Activated CD8-positive, alpha-beta memory T cell treated with anti-CD3 and anti-CD28 coated beads, Interleukin-2, amount 50 U/mL, for 4 hours (primary cell): ENCODE measurements around the gene TUG1.
A peak's percentile ranks its signal among the peaks of the same experiment; 100 is the strongest.

Experiments used
- DNase-seq: peaks from one replicate; pipeline ENCODE4 v3.0.0-alpha.2; 2020

TUG1 gene

DNA sequence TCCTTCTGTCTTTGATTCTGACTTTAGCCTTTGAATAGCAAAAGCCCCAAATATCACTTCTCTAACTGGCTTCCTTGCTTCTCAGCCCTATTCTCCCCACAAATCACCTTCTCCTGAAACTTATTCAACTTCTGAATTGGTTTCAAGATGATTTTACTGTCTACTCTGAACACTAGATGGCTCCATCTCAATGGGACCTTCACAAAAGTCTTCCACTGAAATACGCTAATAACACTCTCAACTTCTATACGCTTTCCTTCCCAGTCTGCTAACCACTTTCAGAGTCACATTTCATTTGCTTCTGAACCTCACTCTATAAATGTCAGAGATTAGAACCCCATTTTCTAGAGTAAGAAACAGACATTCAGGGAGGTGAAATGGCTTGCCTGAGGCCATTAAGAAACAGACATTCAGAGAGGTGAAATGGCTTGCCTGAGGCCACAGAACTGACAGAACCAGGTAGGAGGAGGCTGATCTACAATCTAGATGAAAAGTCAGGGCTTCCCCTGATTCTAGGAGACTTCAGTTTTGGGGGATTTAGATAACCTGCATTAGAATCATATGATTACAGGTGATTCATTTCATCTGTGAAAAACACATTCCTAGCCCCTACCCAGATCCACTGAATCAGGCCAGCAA lies 21.1 kb upstream of the TUG1 start:
- no peak for DNase-seq

DNA sequence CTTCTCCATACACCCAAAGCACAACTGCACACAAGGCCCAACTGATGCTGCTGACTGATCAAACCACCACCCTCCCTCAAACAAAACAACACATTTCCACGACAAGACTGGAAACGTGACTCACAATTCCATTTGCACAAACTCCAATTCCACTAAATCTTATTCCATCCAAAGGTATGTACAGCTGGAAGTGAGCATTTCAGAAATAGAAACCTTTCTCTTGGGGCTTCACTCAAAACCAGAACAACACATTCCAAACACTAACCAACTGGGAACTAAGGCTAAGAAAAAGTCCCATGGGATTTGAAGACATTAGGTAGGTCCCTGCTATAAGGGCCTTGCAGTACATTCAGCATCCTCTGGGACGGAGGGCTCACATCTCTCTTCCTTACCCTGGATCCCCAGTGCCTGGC lies 20.1 kb upstream of the TUG1 start:
- DNase-seq: no peak

DNA sequence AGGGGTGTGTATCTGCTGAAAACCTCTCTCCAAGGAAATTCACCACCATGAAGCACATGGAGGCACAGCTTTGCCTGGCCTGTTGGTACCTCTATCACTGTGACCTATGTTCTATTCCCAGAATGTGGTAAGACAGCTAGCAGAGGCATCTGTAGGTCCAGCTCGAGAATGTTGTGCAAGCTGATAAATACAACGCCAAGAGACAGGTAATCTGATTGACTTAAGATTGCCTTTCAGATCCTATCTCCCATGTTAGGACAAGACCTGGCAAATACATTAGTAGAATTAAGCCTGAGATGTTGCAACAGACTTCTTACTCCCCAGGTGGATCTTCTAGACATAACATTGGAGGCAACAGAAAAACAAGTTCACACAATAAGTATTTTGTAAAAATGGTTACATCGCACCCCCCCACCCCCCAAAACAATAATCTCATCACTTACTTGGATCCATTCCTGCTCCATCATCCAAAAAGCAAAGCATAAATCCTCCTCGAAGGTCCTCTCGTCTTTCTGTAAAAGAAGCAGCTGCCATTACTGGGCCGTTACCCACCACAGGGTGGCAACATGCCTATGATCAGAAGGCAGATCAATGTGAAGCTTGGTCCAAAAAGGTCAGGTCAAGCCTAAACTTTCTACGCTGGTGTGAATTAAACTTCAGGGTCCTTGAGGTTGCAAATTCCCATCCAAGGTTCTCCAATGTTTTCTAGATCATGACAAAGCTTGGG lies 19.0 kb upstream of the TUG1 start:
- no peak for DNase-seq

DNA sequence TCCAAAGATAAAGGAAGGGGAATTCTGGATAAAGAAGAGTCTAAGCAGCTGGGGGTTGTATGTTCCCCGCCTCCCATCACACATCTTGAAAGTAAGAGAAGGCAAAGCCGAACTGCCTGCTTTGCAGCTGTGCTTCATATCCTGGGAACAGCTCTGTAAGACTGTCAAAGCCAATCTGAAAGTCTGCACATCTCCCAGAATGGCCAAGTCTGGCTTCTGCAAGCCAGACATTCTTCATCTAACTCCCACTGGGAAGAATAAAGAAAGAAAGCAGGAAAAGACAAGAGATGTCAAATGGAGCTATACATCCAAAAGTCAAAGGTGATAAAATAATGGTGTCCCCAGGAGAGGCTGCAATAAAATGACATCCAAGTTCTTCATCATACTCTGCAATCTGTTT lies 15.9 kb upstream of the TUG1 start:
- DNase-seq: no peak

DNA sequence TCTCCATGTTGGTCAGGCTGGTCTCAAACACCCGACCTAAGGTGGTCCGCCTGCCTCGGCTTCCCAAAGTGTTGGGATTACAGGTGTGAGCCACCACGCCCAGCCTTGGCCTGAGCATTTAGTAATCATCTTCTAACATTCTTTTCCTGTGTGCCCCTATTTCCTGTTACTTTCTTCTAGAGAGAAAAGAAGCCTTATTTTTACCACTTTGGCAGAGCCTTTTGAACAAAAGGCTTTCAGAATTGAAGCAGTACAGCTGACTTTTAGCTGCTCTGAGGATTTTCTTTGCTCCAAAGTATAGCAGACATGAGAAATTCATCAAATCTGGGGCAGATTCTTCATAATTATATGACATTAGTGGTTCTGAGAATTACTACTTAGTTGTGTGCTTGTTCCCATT lies 13.9 kb upstream of the TUG1 start:
- DNase-seq: no peak

DNA sequence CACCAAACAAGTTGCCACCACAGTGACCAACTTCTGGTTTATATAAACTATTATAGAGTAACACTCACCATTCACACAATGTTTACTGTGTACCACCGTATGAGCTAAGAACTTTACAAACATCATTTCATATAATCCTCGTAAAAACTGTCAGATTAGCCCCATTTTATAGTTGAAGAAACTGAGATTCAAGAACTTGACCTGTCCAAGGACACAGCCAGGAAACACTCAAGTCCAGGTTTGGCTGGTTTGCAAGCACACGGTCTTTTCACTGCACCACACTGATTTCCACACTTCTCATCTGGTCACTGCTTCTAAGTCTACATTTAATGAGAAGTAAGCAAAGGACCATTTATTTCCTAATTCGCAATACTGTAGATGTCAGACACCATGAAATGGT lies 4.2 kb upstream of the TUG1 start:
- no peak for DNase-seq

DNA sequence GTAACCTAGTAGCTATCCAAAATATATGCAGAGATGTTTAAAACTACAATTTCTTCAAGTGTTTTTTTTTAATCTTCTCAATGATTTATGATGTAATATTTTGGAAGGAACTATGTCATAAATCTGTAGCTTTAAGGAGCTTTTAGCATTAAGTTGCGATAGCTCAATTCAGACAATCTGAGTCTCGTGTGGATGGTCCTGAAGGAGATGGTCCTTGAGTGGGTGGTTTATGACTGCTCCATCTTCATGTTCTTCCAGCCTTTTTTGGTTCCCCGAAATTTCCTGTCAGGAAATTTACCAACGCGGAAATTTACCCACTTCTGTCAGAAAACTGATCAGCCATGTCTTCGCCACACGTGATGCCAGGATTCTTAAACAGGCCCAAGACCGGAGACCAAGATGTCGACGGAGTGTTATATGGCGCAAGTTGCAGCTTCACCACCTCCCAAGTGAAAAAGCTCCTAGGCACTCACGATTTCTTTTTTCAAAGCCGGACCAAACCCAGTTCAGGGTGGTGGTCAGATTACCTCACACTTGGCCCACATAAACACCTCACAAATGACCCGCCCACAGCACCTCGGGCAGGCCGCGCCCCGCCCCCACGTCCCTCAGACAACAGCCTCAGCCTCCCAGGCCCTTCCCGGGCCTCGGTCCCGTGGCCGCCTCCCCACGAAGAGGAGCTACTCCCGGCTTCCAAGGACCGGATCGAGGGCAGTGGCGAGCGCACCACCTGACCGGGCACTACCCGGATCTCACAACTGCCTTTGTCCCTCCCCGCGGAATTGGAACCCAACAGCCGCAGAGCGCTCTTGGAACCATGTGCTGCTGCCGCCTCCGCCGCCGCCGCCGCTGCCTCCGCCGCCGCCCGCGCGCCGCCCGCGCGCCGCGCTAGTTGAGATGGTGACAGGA lies 796 bp upstream of the TUG1 start, which contains the start of gene MORC2:
TSS of gene MORC2 (minus strand) at position 760 of the 909 bp plus-strand sequence. CDS start 885 bp downstream, outside the sequence.
- no peak for DNase-seq

GRCh38 chr22:30969532-30970355 lies 679 bp downstream of the TUG1 start:
- peak; percentile 37 for DNase-seq

- no peak for DNase-seq
Measured at GRCh38 chr22:30970356-30970746, 1.3 kb downstream of the TUG1 start.

- DNase-seq: no peak
Measured at GRCh38 chr22:30978304-30978962, 9.4 kb downstream of the TUG1 start.

DNA sequence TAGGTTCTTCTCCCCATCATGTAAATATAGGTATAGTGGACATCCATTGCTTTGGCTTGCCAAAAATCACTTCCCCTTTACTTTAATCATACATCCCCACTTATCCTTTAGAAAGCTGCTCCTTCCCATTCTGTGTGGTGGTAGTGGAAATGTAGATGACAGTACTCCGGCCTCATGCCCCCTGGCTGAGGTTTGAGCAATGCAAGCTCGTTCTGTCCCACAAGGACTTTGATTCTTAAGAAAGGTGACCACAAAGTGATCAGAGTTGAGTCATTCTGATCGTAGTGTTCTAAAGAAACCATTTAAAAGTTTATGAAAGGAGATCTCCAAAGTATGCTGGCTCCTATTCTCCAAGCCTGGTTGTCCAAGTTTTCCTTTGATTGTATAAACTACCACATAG lies 10.9 kb downstream of the TUG1 start:
- no peak for DNase-seq

DNA sequence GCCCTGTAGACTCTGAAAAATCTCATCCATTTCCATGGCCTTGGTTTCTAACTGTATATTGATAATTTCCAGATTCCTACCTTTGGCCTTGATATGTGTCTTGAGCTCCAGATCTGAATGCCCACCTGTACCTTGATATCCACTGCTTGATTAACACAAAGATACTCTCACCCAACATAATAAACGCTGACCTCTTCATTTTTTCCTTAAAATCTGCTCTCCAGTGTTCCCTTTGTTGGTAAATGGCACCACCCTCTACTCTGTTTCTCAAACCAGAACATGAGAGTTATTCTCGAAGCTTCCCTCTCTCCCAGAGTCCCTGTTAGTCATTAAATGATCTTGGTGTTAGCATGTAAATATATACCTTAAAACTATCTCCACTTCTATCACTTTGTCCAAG lies 13.4 kb downstream of the TUG1 start:
- DNase-seq: no peak

DNA sequence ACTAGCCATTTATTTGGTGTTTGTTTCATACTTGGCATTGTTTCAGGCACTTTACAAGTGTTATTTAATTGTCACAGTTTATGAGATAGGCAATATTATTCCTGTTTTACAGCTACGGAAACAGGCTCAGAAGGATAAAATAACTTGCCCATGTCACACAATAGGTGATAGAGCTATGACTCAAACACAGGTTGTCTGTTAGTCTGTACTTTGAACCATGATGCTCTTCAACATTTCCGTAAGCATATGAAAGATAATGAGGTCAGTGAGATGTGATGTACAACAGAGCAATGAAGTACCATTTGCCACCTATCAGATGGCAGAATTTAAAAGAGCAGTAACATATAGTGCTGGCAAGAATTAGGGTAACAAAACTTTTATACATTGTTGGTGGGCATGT lies 15.3 kb downstream of the TUG1 start:
- DNase-seq: no peak

GRCh38 chr22:30985561-30986208 lies 16.6 kb downstream of the TUG1 start:
- no peak for DNase-seq

GRCh38 chr22:30989474-30989873 lies 20.4 kb downstream of the TUG1 start:
- DNase-seq: no peak

GRCh38 chr22:30990690-30991089 lies 21.6 kb downstream of the TUG1 start:
- no peak for DNase-seq

DNA sequence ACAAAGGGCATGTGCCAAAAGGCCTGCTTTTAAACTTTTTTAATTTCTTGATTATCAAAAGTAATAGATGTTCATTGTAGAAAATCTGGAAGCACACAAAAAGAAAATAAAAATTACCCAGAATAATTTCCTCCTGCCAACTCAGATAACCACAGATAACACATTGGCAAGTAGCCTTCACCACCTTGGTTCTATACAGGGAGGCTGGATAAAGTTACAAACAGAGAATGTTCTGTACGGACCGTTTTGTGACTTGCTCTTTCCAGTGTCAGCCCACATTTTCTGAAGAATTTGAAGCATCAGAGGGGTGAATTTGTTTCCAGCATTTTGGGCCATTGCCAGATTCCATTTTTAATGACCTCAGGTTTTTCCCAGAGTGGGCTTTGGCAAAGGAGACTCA lies 23.5 kb downstream of the TUG1 start:
- DNase-seq: no peak

- no peak for DNase-seq
Measured at GRCh38 chr22:30994960-30995359, 25.9 kb downstream of the TUG1 start.

GRCh38 chr22:30996462-30996861 lies 27.4 kb downstream of the TUG1 start:
- DNase-seq: no peak

GRCh38 chr22:30998329-30998728 lies 29.3 kb downstream of the TUG1 start:
- DNase-seq: no peak

DNA sequence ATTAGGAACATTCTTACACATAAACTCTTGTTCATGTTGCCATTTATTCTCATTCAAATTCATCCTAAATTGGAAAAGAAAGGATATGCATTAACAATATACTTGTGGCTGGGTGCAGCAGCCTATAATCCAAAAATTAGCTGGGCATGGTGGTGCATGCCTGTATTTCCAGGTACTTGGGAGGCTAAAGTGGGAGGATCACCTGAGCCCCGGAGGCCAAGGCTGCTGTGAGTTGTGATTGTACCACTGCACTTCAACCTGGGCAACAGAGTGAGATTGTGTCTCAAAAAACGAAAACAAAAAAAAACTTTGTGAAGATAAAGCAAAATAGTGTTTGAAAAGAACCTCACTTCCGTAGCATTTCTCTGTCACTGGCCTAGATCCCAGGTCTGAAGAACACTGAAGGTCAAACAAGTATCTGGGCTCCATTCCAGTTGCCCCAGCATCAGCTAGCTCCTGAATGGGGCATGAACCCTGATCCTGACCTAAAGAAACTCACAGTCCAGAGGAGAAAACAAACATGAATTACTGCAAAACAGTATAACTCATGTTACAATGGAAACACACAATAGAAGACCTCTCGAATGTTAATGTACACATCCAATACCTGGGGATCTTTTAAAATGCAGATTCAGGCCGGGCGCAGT lies 32.2 kb downstream of the TUG1 start:
- DNase-seq: no peak
